Muscle of leg (tissue), 11 donors: ENCODE data around the gene SMOC2. TPM values are rescaled to one million over a fixed set of nuclear protein-coding genes. Genes with fewer than 3 reads are reported as not detected.
"Not testable (repeated sequence)": the region's sequence is repeated elsewhere in the genome, so short reads cannot be mapped to it uniquely, and the experiment has no call there.

Source experiments
- DNase-seq: peaks from one replicate; pipeline ENCODE4 v3.0.0; 2013
- H3K27ac ChIP-seq: one replicate; pipeline ENCODE4 v1.5.1; 2013; ENCODE audit warnings: mild to moderate bottlenecking, low read length, control low read depth
- H3K27me3 ChIP-seq: one replicate; pipeline ENCODE4 v1.6.1; 2013; ENCODE audit warnings: low read length; ENCODE audit not compliant: control insufficient read depth, insufficient read depth
- H3K36me3 ChIP-seq: one replicate; pipeline ENCODE4 v1.6.1; 2013; ENCODE audit warnings: low read length; ENCODE audit not compliant: control insufficient read depth, insufficient read depth
- H3K4me1 ChIP-seq: one replicate; pipeline ENCODE4 v1.6.1; 2013; ENCODE audit warnings: low read length; ENCODE audit not compliant: control insufficient read depth, insufficient read depth
- H3K4me3 ChIP-seq: one replicate; pipeline ENCODE4 v1.5.1; 2013; ENCODE audit warnings: low read length, control low read depth
- H3K9me3 ChIP-seq: replicated peaks from 2 replicates; pipeline ENCODE4 v1.6.1; 2013; ENCODE audit warnings: low read depth, low read length; ENCODE audit not compliant: control insufficient read depth
- WGBS: methylation state at CpG from one replicate; pipeline ENCODE4 v1.1.5; 2013; ENCODE audit warnings: missing lambda C conversion rate; ENCODE audit not compliant: insufficient coverage; 5-methylcytosine and 5-hydroxymethylcytosine counted together
- polyA plus RNA-seq, 8 donors: library from polyadenylated mRNA; unstranded; fragments of 120-200 nt; gene quantifications; one replicate each; pipeline versions ENCODE4 v1.2.1 to v1.2.3, GENCODE V29; 2013; ENCODE audit warnings: inconsistent platforms in 1 of 8, low replicate concordance in 1 of 8; ENCODE audit not compliant: insufficient read length in 8 of 8, insufficient read depth in 1 of 8
- total RNA-seq: library from RNA; stranded (reverse); fragments of 120-200 nt; gene quantifications from one replicate; pipeline ENCODE4 v1.2.4, GENCODE V29; 2013

Gene SMOC2
- total and polyA plus RNA-seq, 9 donors: 58.0 to 109 (median 78.9) TPM

DNA sequence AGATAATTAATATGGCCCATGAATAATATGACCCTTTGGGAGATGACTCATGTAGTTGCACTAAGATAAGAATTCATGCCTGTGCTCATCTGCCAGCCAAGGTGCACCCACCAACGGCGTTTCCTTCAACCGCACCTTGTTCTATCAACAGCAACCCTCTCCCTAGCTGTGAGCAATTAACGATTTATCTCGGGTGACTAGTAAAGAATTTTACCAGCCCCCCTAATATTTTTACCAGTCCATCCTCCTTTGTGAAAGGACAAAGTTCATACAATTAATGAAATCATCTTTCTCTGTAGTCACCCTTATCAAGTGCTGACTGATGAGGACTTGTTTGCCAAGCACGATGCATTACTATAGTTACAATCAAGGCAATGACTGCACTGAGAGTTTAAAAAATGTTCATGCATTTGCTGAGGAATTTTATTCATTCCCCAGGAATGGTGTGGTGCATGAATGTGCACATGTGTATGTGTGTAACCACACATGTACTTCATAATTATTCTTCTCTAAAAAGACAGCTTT, 118.7 kb downstream of the SMOC2 start:
- Histone ChIP-seq H3K27ac (no peak overlapping the region), H3K27me3 (peaks cover 10% of the 10 kb centered on the region), H3K36me3 (no peaks in the 10 kb centered on the region), H3K9me3 (no peaks in the 10 kb centered on the region), H3K4me3 (no peak overlapping the region), H3K4me1 (no peaks in the 10 kb centered on the region)
- WGBS: 66% methylated on average over 5 of the region's 6 CpGs
- DNase-seq: peak; percentile 53

DNA sequence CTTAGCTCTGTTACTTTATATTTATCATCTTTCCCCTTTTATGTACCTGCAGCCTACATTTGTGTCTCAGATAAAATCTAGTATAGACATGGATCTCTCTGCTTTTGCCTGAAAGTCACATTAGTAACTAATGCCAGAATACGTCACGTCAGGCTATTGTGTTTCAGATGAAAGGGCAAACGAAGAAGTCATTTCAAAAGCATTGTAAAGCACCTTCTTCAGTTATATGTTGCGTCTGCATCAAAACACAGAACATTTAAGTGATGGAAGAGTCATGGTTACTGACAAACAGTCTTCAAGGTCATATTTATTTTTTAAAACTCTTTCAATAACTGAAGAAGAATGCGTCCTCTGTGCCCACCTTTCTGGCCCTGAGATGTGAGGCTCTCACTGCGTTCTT, 119.1 kb downstream of the SMOC2 start:
- DNase-seq: no peak
- no peak overlapping the region for H3K27ac ChIP-seq
- H3K4me3 ChIP-seq: no peak overlapping the region
- H3K4me1 ChIP-seq: no peaks in the 10 kb centered on the region
- no peaks in the 10 kb centered on the region for H3K36me3 ChIP-seq
- H3K27me3 ChIP-seq: peaks cover 10% of the 10 kb centered on the region
- WGBS: no CpG with 5 or more reads among the region's 6 CpGs
- no peaks in the 10 kb centered on the region for H3K9me3 ChIP-seq

- no peaks in the 10 kb centered on the region for H3K36me3 ChIP-seq
- 74% methylated on average over 19 of the region's 29 CpGs for WGBS
Measured at GRCh38 chr6:168562576-168563151, 121.7 kb downstream of the SMOC2 start.

GRCh38 chr6:168563656-168564055, 122.7 kb downstream of the SMOC2 start:
- H3K4me3 ChIP-seq: no peak overlapping the region
- no peaks in the 10 kb centered on the region for H3K4me1 ChIP-seq
- no peak for DNase-seq
- no peaks in the 10 kb centered on the region for H3K9me3 ChIP-seq
- no peak overlapping the region for H3K27ac ChIP-seq
- 72% methylated on average over 10 of the region's 11 CpGs for WGBS
- H3K36me3 ChIP-seq: no peaks in the 10 kb centered on the region
- H3K27me3 ChIP-seq: peaks cover 10% of the 10 kb centered on the region

More at GRCh38 chr6:168562576-168563151, 121.7 kb downstream of the SMOC2 start:
- H3K27ac ChIP-seq: no peak overlapping the region
- H3K4me3 ChIP-seq: no peak overlapping the region
- DNase-seq: no peak
- no peaks in the 10 kb centered on the region for H3K4me1 ChIP-seq
- peaks cover 10% of the 10 kb centered on the region for H3K27me3 ChIP-seq
- H3K9me3 ChIP-seq: no peaks in the 10 kb centered on the region

DNA sequence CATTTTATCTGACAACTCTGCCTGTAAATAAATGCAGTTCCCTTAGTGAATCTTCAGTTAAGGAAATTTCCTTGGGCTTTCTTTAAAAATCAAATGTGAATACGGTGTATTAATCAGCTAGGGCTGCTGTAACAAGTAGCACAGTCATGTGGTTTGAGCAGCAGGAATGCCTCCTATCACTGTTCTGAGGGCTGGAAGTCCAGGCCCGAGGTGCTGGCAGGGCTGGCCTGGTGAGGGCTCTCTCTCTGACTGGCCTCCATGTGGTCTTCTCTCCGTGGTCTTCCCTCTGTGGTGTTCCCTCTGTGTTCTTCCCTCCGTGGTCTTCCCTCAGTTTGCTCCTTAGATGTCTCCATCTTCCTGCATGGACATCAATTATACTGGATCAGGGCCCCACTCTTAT, 124.1 kb downstream of the SMOC2 start:
- Histone ChIP-seq H3K9me3 (no peaks in the 10 kb centered on the region), H3K27ac (no peak overlapping the region), H3K4me3 (no peak overlapping the region), H3K4me1 (no peaks in the 10 kb centered on the region), H3K27me3 (peaks cover 10% of the 10 kb centered on the region), H3K36me3 (no peaks in the 10 kb centered on the region)
- 85% methylated on average over 4 of the region's 4 CpGs for WGBS
- no peak for DNase-seq

DNA sequence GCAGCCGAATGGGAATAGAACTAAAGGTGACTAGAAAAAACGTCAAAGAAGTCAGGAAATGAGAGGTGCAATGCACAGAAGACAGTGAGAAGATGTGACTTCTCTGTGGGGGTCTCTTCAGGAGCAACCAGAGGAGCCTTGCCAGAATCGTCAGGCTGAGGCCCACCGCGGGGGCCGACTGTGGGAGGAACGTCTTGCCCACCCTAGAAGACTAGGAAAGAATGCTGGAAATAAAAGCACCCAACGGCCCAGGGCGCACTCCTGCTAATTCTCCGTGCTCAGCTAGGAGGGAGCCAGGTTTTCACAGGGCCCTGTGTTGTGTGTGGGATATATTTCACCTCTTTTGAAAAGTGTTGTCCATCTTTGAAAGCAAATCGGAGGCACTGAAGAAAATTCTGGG, 129.2 kb downstream of the SMOC2 start:
- no peaks in the 10 kb centered on the region for H3K36me3 ChIP-seq
- DNase-seq: no peak
- no peaks in the 10 kb centered on the region for H3K27me3 ChIP-seq
- H3K4me1 ChIP-seq: peaks cover 9% of the 10 kb centered on the region
- H3K9me3 ChIP-seq: no peaks in the 10 kb centered on the region
- no peak overlapping the region for H3K27ac ChIP-seq
- WGBS: 76% methylated on average over 7 of the region's 11 CpGs
- no peak overlapping the region for H3K4me3 ChIP-seq

- Histone ChIP-seq H3K9me3 (no peaks in the 10 kb centered on the region), H3K4me3 (no peak overlapping the region), H3K27me3 (no peaks in the 10 kb centered on the region), H3K36me3 (no peaks in the 10 kb centered on the region), H3K4me1 (peaks cover 13% of the 10 kb centered on the region), H3K27ac (no peak overlapping the region)
- DNase-seq: no peak
- 91% methylated on average over 16 of the region's 19 CpGs for WGBS
Measured at GRCh38 chr6:168571268-168571667, 130.3 kb downstream of the SMOC2 start.

DNA sequence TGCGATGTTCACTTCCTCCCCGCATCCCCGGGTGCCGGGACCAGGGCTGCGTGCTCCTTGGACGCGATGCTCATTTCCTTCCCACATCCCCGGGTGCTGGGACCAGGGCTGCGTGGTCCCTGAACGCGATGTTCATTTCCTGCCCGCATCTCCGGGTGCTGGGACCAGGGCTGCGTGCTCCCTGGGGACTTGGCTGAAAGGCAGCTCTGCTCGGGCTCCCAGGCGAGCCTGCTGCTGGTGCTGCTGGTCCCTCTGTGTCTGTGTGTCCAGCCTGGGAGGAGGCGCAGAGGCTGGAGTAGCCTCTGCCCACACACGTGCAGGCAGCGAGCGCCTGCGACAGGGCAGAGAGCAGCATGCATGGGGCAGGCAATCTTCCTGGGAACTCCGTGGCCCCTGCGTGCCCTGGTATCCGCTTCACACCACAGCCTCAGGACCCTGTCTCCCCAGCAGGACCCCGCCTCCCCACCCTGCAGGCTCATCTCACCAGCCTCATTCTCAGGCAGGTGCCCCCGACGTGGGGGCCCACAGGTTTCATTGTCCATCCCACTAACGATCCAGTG, 132.4 kb downstream of the SMOC2 start:
- 88% methylated on average over 13 of the region's 28 CpGs for WGBS
- H3K4me3 ChIP-seq, H3K9me3 ChIP-seq, H3K27ac ChIP-seq, DNase-seq, H3K27me3 ChIP-seq, H3K36me3 ChIP-seq: not testable (repeated sequence)
- H3K4me1 ChIP-seq: peaks cover 17% of the 10 kb centered on the region

- peaks cover 22% of the 10 kb centered on the region for H3K4me1 ChIP-seq
- H3K27me3 ChIP-seq: peaks cover 3% of the 10 kb centered on the region
- DNase-seq: no peak
- peaks cover 3% of the 10 kb centered on the region for H3K36me3 ChIP-seq
- no peak overlapping the region for H3K4me3 ChIP-seq
- no peak overlapping the region for H3K27ac ChIP-seq
- no peaks in the 10 kb centered on the region for H3K9me3 ChIP-seq
- WGBS: 77% methylated on average over 15 of the region's 17 CpGs
Measured at GRCh38 chr6:168574075-168574698, 133.2 kb downstream of the SMOC2 start.

- H3K4me1 ChIP-seq: peaks cover 22% of the 10 kb centered on the region
- peaks cover 3% of the 10 kb centered on the region for H3K27me3 ChIP-seq
- WGBS: 52% methylated on average over 6 of the region's 17 CpGs
- H3K9me3 ChIP-seq: no peaks in the 10 kb centered on the region
- peaks cover 3% of the 10 kb centered on the region for H3K36me3 ChIP-seq
- peak; percentile 68 for DNase-seq
- H3K27ac ChIP-seq: no peak overlapping the region
- no peak overlapping the region for H3K4me3 ChIP-seq
Measured at GRCh38 chr6:168574699-168575195, 133.8 kb downstream of the SMOC2 start.
